Endodermal cell (in vitro differentiated cells): Measurements from ENCODE around the gene NFIA. TPM values are rescaled to one million over a fixed set of nuclear protein-coding genes. Genes with fewer than 3 reads are reported as not detected.
A peak's percentile ranks its signal among the peaks of the same experiment; 100 is the strongest.

Source experiments
- DNase-seq: peaks from one replicate; pipeline ENCODE4 v3.0.0-alpha.2; 2017
- H3K27ac ChIP-seq: 2 replicates; pipeline ENCODE4 v1.5.1; 2013; ENCODE audit warnings: mild to moderate bottlenecking, low read depth, low read length, moderate library complexity
- H3K27me3 ChIP-seq: 2 replicates; pipeline ENCODE4 v1.6.1; 2013; ENCODE audit warnings: mild to moderate bottlenecking, low read length, moderate library complexity; ENCODE audit not compliant: insufficient read depth, control insufficient read depth, poor library complexity, severe bottlenecking
- H3K36me3 ChIP-seq: 2 replicates; pipeline ENCODE4 v1.7.0; 2013; ENCODE audit warnings: mild to moderate bottlenecking, low read length, moderate library complexity; ENCODE audit not compliant: control insufficient read depth, insufficient read depth
- H3K4me1 ChIP-seq: one replicate; pipeline ENCODE4 v1.7.0; 2013; ENCODE audit warnings: low read length; ENCODE audit not compliant: control insufficient read depth, insufficient read depth
- H3K4me3 ChIP-seq: 2 replicates; pipeline ENCODE4 v1.5.1; 2013; ENCODE audit warnings: mild to moderate bottlenecking, low read length, moderate library complexity
- H3K9ac ChIP-seq: 2 replicates; pipeline ENCODE4 v1.6.1; 2013; ENCODE audit warnings: mild to moderate bottlenecking, low read length, moderate library complexity; ENCODE audit not compliant: poor library complexity, severe bottlenecking; ENCODE audit errors: extremely low read depth
- H3K9me3 ChIP-seq: 2 replicates; pipeline ENCODE4 v1.6.1; 2013; ENCODE audit warnings: mild to moderate bottlenecking, low read length, moderate library complexity; ENCODE audit not compliant: control insufficient read depth
- H3K27ac Mint-ChIP-seq: 2 replicates; pipeline ENCODE4 v1.8.0; 2020; ENCODE audit warnings: mixed read lengths
- H3K27me3 Mint-ChIP-seq: 2 replicates; pipeline ENCODE4 v1.8.0; 2021; ENCODE audit warnings: mild to moderate bottlenecking, mixed read lengths; ENCODE audit not compliant: insufficient read depth
- H3K36me3 Mint-ChIP-seq: 2 replicates; pipeline ENCODE4 v1.8.0; 2020; ENCODE audit warnings: low read depth, mixed read lengths
- H3K4me1 Mint-ChIP-seq: 2 replicates; pipeline ENCODE4 v1.8.0; 2020; ENCODE audit warnings: mixed read lengths
- H3K4me3 Mint-ChIP-seq: 2 replicates; pipeline ENCODE4 v1.8.0; 2020; ENCODE audit warnings: mild to moderate bottlenecking, moderate library complexity, mixed read lengths
- H3K9me3 Mint-ChIP-seq: 2 replicates; pipeline ENCODE4 v1.8.0; 2020; ENCODE audit warnings: mild to moderate bottlenecking, mixed read lengths
- WGBS, 2 experiments: methylation state at CpG; one replicate each; pipeline versions ENCODE4 v1.1.5 to v1.1.7; 2013; ENCODE audit warnings: missing lambda C conversion rate in 2 of 2, mixed read lengths in 1 of 2; ENCODE audit not compliant: insufficient coverage in 1 of 2, insufficient read length in 1 of 2; 5-methylcytosine and 5-hydroxymethylcytosine counted together
- total RNA-seq, 2 donors: library from RNA; stranded (reverse); fragmentation: NEBNext Ultra II Directional in 1 of 2; extraction: Animal tissue kit (Norgen Biotek cat#: 25700) in 1 of 2; gene quantifications; 2 replicates in 1 of 2; 3 replicates in 1 of 2; pipeline ENCODE4 v1.2.1, GENCODE V29; 2021
- TF ChIP-seq, protein P1 (sequence below): fragments of 200-600 bp; sonication (generic); conservative IDR thresholded peaks from 2 replicates; pipeline ENCODE4 v1.5.0; 2021; ENCODE audit warnings: antibody characterized with exemption, mild to moderate bottlenecking

Gene NFIA
- total RNA-seq, 2 donors from 2014 or later, result 2.3 to 3.8 TPM

DNA sequence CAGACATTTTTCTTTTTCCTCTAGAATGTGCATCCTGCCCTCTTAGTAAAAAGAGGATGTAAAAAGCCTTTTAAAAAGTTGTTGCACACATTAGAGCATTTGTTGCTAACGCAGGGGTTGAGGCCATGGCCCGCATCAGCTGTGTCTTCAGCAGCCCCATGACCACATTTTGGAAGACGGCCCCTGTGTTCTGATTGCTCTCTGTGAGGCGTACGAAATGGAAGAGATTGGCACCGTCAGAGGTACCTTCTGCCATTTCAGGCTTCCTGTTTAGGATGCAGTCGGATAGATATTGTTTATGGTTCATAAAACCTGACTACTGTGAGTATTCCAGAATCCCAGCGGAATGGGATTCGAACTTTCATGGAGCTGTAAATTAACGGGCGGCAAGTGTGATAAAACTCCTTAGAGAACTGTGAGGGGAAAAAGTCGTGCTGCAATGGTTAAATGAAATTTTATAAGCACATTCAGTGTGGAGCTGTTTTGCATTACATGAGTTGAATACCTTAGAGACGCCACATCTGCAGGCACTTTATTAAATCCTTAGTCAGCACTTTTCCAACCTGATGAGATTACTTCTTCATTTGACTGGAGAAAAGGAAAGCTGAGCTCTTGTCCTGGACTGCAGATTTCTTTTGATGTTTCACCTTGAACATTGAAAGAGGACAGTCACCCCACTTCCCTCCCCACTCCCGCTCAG, 368.7 kb downstream of the NFIA start:
- Mint-ChIP-seq H3K4me1 (peaks cover 24% of the 10 kb centered on the region), H3K27me3 (no peaks in the 10 kb centered on the region), H3K36me3 (no peaks in the 10 kb centered on the region), H3K9me3 (no peaks in the 10 kb centered on the region), H3K4me3 (no peak overlapping the region), H3K27ac (no peak overlapping the region)
- Histone ChIP-seq H3K27me3 (no peaks in the 10 kb centered on the region), H3K36me3 (no peaks in the 10 kb centered on the region), H3K9ac (no peak overlapping the region), H3K9me3 (no peaks in the 10 kb centered on the region), H3K4me1 (peaks cover 15% of the 10 kb centered on the region), H3K4me3 (no peak overlapping the region), H3K27ac (no peak overlapping the region)
- 93 to 94% methylated on average over 12 to 14 of the region's 14 CpGs for WGBS, 2 experiments
- DNase-seq, result no peak
- TF ChIP-seq, protein P1, sequence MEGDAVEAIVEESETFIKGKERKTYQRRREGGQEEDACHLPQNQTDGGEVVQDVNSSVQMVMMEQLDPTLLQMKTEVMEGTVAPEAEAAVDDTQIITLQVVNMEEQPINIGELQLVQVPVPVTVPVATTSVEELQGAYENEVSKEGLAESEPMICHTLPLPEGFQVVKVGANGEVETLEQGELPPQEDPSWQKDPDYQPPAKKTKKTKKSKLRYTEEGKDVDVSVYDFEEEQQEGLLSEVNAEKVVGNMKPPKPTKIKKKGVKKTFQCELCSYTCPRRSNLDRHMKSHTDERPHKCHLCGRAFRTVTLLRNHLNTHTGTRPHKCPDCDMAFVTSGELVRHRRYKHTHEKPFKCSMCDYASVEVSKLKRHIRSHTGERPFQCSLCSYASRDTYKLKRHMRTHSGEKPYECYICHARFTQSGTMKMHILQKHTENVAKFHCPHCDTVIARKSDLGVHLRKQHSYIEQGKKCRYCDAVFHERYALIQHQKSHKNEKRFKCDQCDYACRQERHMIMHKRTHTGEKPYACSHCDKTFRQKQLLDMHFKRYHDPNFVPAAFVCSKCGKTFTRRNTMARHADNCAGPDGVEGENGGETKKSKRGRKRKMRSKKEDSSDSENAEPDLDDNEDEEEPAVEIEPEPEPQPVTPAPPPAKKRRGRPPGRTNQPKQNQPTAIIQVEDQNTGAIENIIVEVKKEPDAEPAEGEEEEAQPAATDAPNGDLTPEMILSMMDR, result no peak

DNA sequence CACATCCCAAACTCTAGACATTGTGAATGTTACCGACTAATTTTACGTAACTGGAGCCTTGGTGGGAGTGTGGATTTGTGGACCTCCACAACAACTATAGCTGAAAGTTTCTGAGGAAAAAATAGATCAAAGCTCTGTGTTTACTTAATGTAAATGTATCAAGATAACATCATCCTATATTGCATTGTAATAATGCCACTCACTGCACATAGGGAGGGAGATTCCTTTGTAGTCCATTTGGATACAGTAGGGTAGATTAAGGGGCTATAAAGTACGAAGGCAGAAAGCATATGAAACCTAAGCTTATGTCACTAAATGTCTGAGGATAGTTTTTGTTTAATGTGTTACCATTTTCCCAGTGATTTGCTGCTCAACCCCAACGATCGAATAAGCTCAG, 369.2 kb downstream of the NFIA start:
- H3K27ac ChIP-seq, result no peak overlapping the region
- Mint-ChIP-seq H3K4me3 (no peak overlapping the region), H3K36me3 (no peaks in the 10 kb centered on the region), H3K27me3 (no peaks in the 10 kb centered on the region), H3K4me1 (peaks cover 24% of the 10 kb centered on the region), H3K27ac (no peak overlapping the region), H3K9me3 (no peaks in the 10 kb centered on the region)
- TF ChIP-seq, protein P1, result no peak
- H3K36me3 ChIP-seq, result no peaks in the 10 kb centered on the region
- H3K9ac ChIP-seq, result no peak overlapping the region
- H3K9me3 ChIP-seq, result no peaks in the 10 kb centered on the region
- H3K27me3 ChIP-seq, result no peaks in the 10 kb centered on the region
- H3K4me3 ChIP-seq, result no peak overlapping the region
- 99 to 100% methylated on average over 2 to 5 of the region's 5 CpGs for WGBS, 2 experiments
- H3K4me1 ChIP-seq, result peaks cover 15% of the 10 kb centered on the region
- no peak for DNase-seq

GRCh38 chr1:61452176-61453035, 370.0 kb downstream of the NFIA start:
- peak overlapping the region; percentile 33 for H3K27ac Mint-ChIP-seq
- H3K9ac ChIP-seq, result peak overlapping the region; percentile 0

More at GRCh38 chr1:61452176-61453035, 370.0 kb downstream of the NFIA start:
- Mint-ChIP-seq H3K4me3 (no peak overlapping the region), H3K36me3 (no peaks in the 10 kb centered on the region), H3K9me3 (no peaks in the 10 kb centered on the region), H3K4me1 (peaks cover 24% of the 10 kb centered on the region), H3K27me3 (no peaks in the 10 kb centered on the region)
- Histone ChIP-seq H3K27me3 (no peaks in the 10 kb centered on the region), H3K4me1 (peaks cover 15% of the 10 kb centered on the region), H3K27ac (peak overlapping the region; percentile 99), H3K36me3 (no peaks in the 10 kb centered on the region), H3K4me3 (peak overlapping the region; percentile 21), H3K9me3 (no peaks in the 10 kb centered on the region)
- 33% methylated on average over 3 of the region's 4 CpGs; no CpG with 5 or more reads in 1 of the 2 experiments for WGBS, 2 experiments
- TF ChIP-seq, protein P1, result no peak
- no peak for DNase-seq
